Esophagus muscularis mucosa (tissue), 4 donors: ENCODE data around the gene ZNF816. TPM values are rescaled to one million over a fixed set of nuclear protein-coding genes. Genes with fewer than 3 reads are reported as not detected.

ENCODE experiments used
- total RNA-seq, 4 donors: library from RNA; depleted of rRNA; stranded (reverse); fragments of >200 nt; gene quantifications; one replicate each; pipeline versions ENCODE4 v1.1.0 to v1.2.1, GENCODE V29; 2016

Gene ZNF816
- total RNA-seq, 4 donors from 2014 or later, result 4.0 to 12.9 (median 6.0) TPM

Other genes starting within 250 kb of the ZNF816 start
- 1 to 10 TPM; 7.3 to 9.6 (median 7.6) TPM for gene ZNF611, start 227.8 kb downstream of the ZNF816 start, total RNA-seq
- gene ZNF600, start 176.1 kb downstream of the ZNF816 start, total RNA-seq, result 10 to 100 TPM in 1 of 4 donors, 1 to 10 TPM in 3; 4.8 to 15.0 (median 5.5) TPM
- gene ZNF28, start 141.2 kb downstream of the ZNF816 start, total RNA-seq, result 10 to 100 TPM in 3 of 4 donors, 1 to 10 TPM in 1; 5.9 to 15.0 (median 11.0) TPM
- 10 to 100 TPM in 2 of 4 donors, 1 to 10 TPM in 2; 7.5 to 13.3 (median 11.0) TPM for gene ZNF468, start 105.3 kb downstream of the ZNF816 start, total RNA-seq
- gene ZNF320, start 65.2 kb downstream of the ZNF816 start, total RNA-seq, result 10 to 100 TPM in 2 of 4 donors, 1 to 10 TPM in 2; 4.2 to 11.6 (median 10.2) TPM
- gene ZNF888, start 39.5 kb downstream of the ZNF816 start, total RNA-seq, result 1 to 10 TPM; 2.5 to 3.7 (median 3.1) TPM
- not detected for gene ERVV-1, start 51.0 kb upstream of the ZNF816 start, total RNA-seq
- gene ERVV-2, start 81.9 kb upstream of the ZNF816 start, total RNA-seq, result not detected
- 10 to 100 TPM; 25.3 to 40.3 (median 27.1) TPM for gene ZNF160, start 140.5 kb upstream of the ZNF816 start, total RNA-seq
- gene ZNF415, start 170.0 kb upstream of the ZNF816 start, total RNA-seq, result 10 to 100 TPM in 3 of 4 donors, 1 to 10 TPM in 1; 9.1 to 18.1 (median 13.4) TPM
- gene ZNF347, start 196.2 kb upstream of the ZNF816 start, total RNA-seq, result 10 to 100 TPM in 1 of 4 donors, 1 to 10 TPM in 3; 7.1 to 11.3 (median 8.5) TPM
- gene ZNF665, start 230.5 kb upstream of the ZNF816 start, total RNA-seq, result 1 to 10 TPM; 2.9 to 3.8 (median 3.3) TPM